AG20443 (cell line): ENCODE results near the gene JAK1.
"Not testable (repeated sequence)": the region's sequence is repeated elsewhere in the genome, so short reads cannot be mapped to it uniquely, and the experiment has no call there.

ENCODE experiments used
- DNase-seq: peaks from one replicate; pipeline ENCODE4 v3.0.0; 2012; ENCODE audit warnings: low spot score, mixed read lengths

Gene JAK1

GRCh38 chr1:64920941-64921589 is 45.3 kb downstream of the JAK1 start:
- no peak for DNase-seq

GRCh38 chr1:64919120-64919519 is 47.2 kb downstream of the JAK1 start:
- DNase-seq: not testable (repeated sequence)

- DNase-seq: no peak
Measured at GRCh38 chr1:64917907-64918306, 48.4 kb downstream of the JAK1 start.

GRCh38 chr1:64917328-64917861 is 49.0 kb downstream of the JAK1 start:
- DNase-seq: peak; percentile 93

GRCh38 chr1:64915381-64916274 is 50.7 kb downstream of the JAK1 start:
- peak; percentile 22 for DNase-seq

GRCh38 chr1:64913361-64914015 is 52.9 kb downstream of the JAK1 start:
- DNase-seq: no peak

- DNase-seq: no peak
Measured at GRCh38 chr1:64912191-64912590, 54.2 kb downstream of the JAK1 start.

- no peak for DNase-seq
Measured at GRCh38 chr1:64911326-64911725, 55.0 kb downstream of the JAK1 start.

GRCh38 chr1:64909031-64909430 is 57.3 kb downstream of the JAK1 start:
- peak; percentile 26 for DNase-seq

- no peak for DNase-seq
Measured at GRCh38 chr1:64908575-64908974, 57.8 kb downstream of the JAK1 start.

GRCh38 chr1:64906447-64906846 is 59.9 kb downstream of the JAK1 start:
- no peak for DNase-seq

- no peak for DNase-seq
Measured at GRCh38 chr1:64903593-64903992, 62.8 kb downstream of the JAK1 start.

- no peak for DNase-seq
Measured at GRCh38 chr1:64901663-64902062, 64.7 kb downstream of the JAK1 start.

GRCh38 chr1:64900916-64901315 is 65.4 kb downstream of the JAK1 start:
- no peak for DNase-seq

GRCh38 chr1:64898107-64898861 is 68.1 kb downstream of the JAK1 start:
- peak; percentile 91 for DNase-seq

GRCh38 chr1:64896551-64896950 is 69.8 kb downstream of the JAK1 start:
- no peak for DNase-seq

- DNase-seq: no peak
Measured at GRCh38 chr1:64895500-64895899, 70.8 kb downstream of the JAK1 start.

- no peak for DNase-seq
Measured at GRCh38 chr1:64894438-64895196, 71.7 kb downstream of the JAK1 start.

- DNase-seq: no peak
Measured at GRCh38 chr1:64893921-64894320, 72.4 kb downstream of the JAK1 start.

GRCh38 chr1:64892576-64893573 is 73.5 kb downstream of the JAK1 start:
- no peak for DNase-seq
